H1 (cell line): Measurements from ENCODE around the gene LCN10. TPM values are rescaled to one million over a fixed set of nuclear protein-coding genes. Genes with fewer than 3 reads are reported as not detected.

ENCODE experiments used
- CTCF ChIA-PET: fragments of 300-600 bp; sonication (Branson Sonifier 250); formaldehyde crosslinking; loops from one replicate; lab custom pipeline; 2021; ENCODE audit not compliant: partially characterized antibody; lab: Charles Lee
- POLR2A ChIA-PET: fragments of 300-600 bp; sonication (Branson Sonifier 250); formaldehyde crosslinking; loops from one replicate; lab custom pipeline; 2021; ENCODE audit warnings: inconsistent platforms; ENCODE audit not compliant: partially characterized antibody; lab: Charles Lee
- DNase-seq, 2 experiments: peaks; one replicate each; pipeline versions ENCODE4 v3.0.0 to v3.0.0-alpha.2; 2010 to 2022; ENCODE audit warnings: low spot score in 2 of 2, low read depth in 1 of 2, mixed read lengths in 1 of 2
- FAIRE-seq: peaks from 2 replicates; lab custom pipeline; 2011; peaks lifted over from hg19 to GRCh38; lab: Jason Lieb, UNC
- H2AFZ ChIP-seq: 2 replicates; pipeline ENCODE4 v1.8.1; 2012; ENCODE audit warnings: low read length, inconsistent platforms
- H2AK5ac ChIP-seq: 2 replicates; pipeline ENCODE4 v1.6.1; 2013; ENCODE audit warnings: low read depth, low read length
- H2BK120ac ChIP-seq: replicated peaks from 2 replicates; pipeline ENCODE3; 2013; ENCODE audit warnings: low read depth, low read length, inconsistent platforms
- H2BK12ac ChIP-seq: 2 replicates; pipeline ENCODE4 v1.6.1; 2013; ENCODE audit warnings: low read depth, low read length
- H2BK15ac ChIP-seq: 2 replicates; pipeline ENCODE4 v1.6.1; 2013; ENCODE audit warnings: low read length
- H2BK20ac ChIP-seq: 2 replicates; pipeline ENCODE4 v1.6.1; 2013; ENCODE audit warnings: low read length
- H2BK5ac ChIP-seq: 2 replicates; pipeline ENCODE4 v1.6.1; 2013; ENCODE audit warnings: low read depth, low read length
- H3K14ac ChIP-seq: 2 replicates; pipeline ENCODE4 v1.6.1; 2013; ENCODE audit warnings: inconsistent platforms; ENCODE audit not compliant: insufficient read length
- H3K18ac ChIP-seq: 2 replicates; pipeline ENCODE4 v1.6.1; 2013; ENCODE audit warnings: low read length; ENCODE audit errors: extremely low read depth
- H3K23ac ChIP-seq: 2 replicates; pipeline ENCODE4 v1.6.1; 2013; ENCODE audit warnings: inconsistent platforms; ENCODE audit not compliant: insufficient read length
- H3K23me2 ChIP-seq: 2 replicates; pipeline ENCODE4 v1.6.1; 2013; ENCODE audit warnings: low read depth, low read length
- H3K27ac ChIP-seq: 2 replicates; pipeline ENCODE4 v1.6.1; 2011; ENCODE audit warnings: low read depth, low read length, inconsistent platforms
- H3K27me3 ChIP-seq, 4 experiments: replicated peaks in 1 of 4; 1 replicate in 1 of 4; 2 replicates in 3 of 4; pipeline versions ENCODE4 v1.6.1 to v1.8.1; 2011 to 2013; ENCODE audit warnings: low read length in 3 of 4, mild to moderate bottlenecking in 3 of 4, inconsistent platforms in 2 of 4, mixed read lengths in 2 of 4, moderate library complexity in 1 of 4; ENCODE audit not compliant: control insufficient read depth in 3 of 4, insufficient read depth in 3 of 4; ENCODE audit errors: extremely low read depth in 1 of 4
- H3K36me3 ChIP-seq, 4 experiments: 2 replicates each; pipeline versions ENCODE4 v1.6.1 to v1.8.1; 2011 to 2013; ENCODE audit warnings: mild to moderate bottlenecking in 4 of 4, low read length in 3 of 4, moderate library complexity in 2 of 4, control low read depth in 1 of 4, inconsistent platforms in 1 of 4; ENCODE audit not compliant: insufficient read depth in 4 of 4, control insufficient read depth in 2 of 4
- H3K4ac ChIP-seq: replicated peaks from 2 replicates; pipeline ENCODE3; 2013; ENCODE audit warnings: low read length, low read depth, mixed read lengths, inconsistent platforms; ENCODE audit not compliant: insufficient read length
- H3K4me1 ChIP-seq, 4 experiments: replicated peaks in 1 of 4; 1 replicate in 1 of 4; 2 replicates in 3 of 4; pipeline versions ENCODE4 v1.6.1 to v1.8.1; 2011 to 2013; ENCODE audit warnings: low read length in 3 of 4, inconsistent platforms in 2 of 4, mixed read lengths in 1 of 4; ENCODE audit not compliant: insufficient read depth in 4 of 4, control insufficient read depth in 3 of 4
- H3K4me2 ChIP-seq, 2 experiments: 2 replicates each; pipeline versions ENCODE4 v1.6.1 to v1.8.1; 2011 to 2013; ENCODE audit warnings: low read depth in 2 of 2, low read length in 2 of 2, control low read depth in 1 of 2, inconsistent platforms in 1 of 2, mild to moderate bottlenecking in 1 of 2; ENCODE audit not compliant: insufficient read depth in 1 of 2
- H3K4me3 ChIP-seq, 4 experiments: fragments of 200-600, 300-600 bp in 1 of 4; sonication (generic), shearing (Covaris generic), sonication (Bioruptor Twin) in 1 of 4; 2 replicates each; pipeline versions ENCODE4 v1.5.1 to v1.8.1; 2011 to 2016; ENCODE audit warnings: low read length in 4 of 4, low read depth in 3 of 4, control low read depth in 2 of 4, inconsistent platforms in 2 of 4, mild to moderate bottlenecking in 2 of 4, mixed read lengths in 1 of 4, moderate library complexity in 1 of 4; ENCODE audit not compliant: insufficient read depth in 2 of 4; ENCODE audit errors: extremely low read depth in 1 of 4
- H3K56ac ChIP-seq: replicated peaks from 2 replicates; pipeline ENCODE3; 2013; ENCODE audit warnings: low read depth, mild to moderate bottlenecking, mixed read lengths, low read length, inconsistent platforms; ENCODE audit not compliant: insufficient read length
- H3K79me1 ChIP-seq: 2 replicates; pipeline ENCODE4 v1.6.1; 2013; ENCODE audit warnings: low read depth, low read length, control low read depth
- H3K79me2 ChIP-seq, 2 experiments: 2 replicates each; pipeline versions ENCODE4 v1.6.1 to v1.8.1; 2012 to 2013; ENCODE audit warnings: low read length in 2 of 2, mild to moderate bottlenecking in 2 of 2, inconsistent platforms in 1 of 2; ENCODE audit not compliant: insufficient read depth in 2 of 2, control insufficient read depth in 1 of 2
- H3K9ac ChIP-seq, 4 experiments: replicated peaks in 1 of 4; 1 replicate in 1 of 4; 2 replicates in 3 of 4; pipeline versions ENCODE4 v1.6.1 to v1.8.1; 2011 to 2013; ENCODE audit warnings: low read depth in 3 of 4, low read length in 3 of 4, control low read depth in 2 of 4, mild to moderate bottlenecking in 2 of 4, moderate library complexity in 2 of 4, inconsistent platforms in 1 of 4; ENCODE audit errors: extremely low read depth in 1 of 4
- H3K9me3 ChIP-seq, 2 experiments: 2 replicates each; pipeline versions ENCODE4 v1.6.1 to v1.8.1; 2012 to 2013; ENCODE audit warnings: mild to moderate bottlenecking in 2 of 2, moderate library complexity in 2 of 2, control low read depth in 1 of 2, inconsistent platforms in 1 of 2, low read depth in 1 of 2, low read length in 1 of 2, mixed read lengths in 1 of 2; ENCODE audit not compliant: insufficient read depth in 2 of 2
- H4K20me1 ChIP-seq, 2 experiments: replicated peaks in 1 of 2; 2 replicates each; pipeline versions ENCODE3 to v1.8.1; 2011 to 2013; ENCODE audit warnings: inconsistent platforms in 2 of 2, low read length in 2 of 2, mild to moderate bottlenecking in 1 of 2; ENCODE audit not compliant: insufficient read depth in 2 of 2, control insufficient read depth in 1 of 2
- H4K5ac ChIP-seq: 2 replicates; pipeline ENCODE4 v1.6.1; 2013; ENCODE audit warnings: low read length, low read depth, mixed read lengths, inconsistent platforms; ENCODE audit not compliant: insufficient read length
- H4K8ac ChIP-seq: 2 replicates; pipeline ENCODE4 v1.8.0; 2013; ENCODE audit warnings: mild to moderate bottlenecking, moderate library complexity, low read length, inconsistent platforms; ENCODE audit not compliant: insufficient read depth; ENCODE audit errors: extremely low read depth
- H4K91ac ChIP-seq: replicated peaks from 2 replicates; pipeline ENCODE3; 2013; ENCODE audit warnings: low read length, mixed read lengths, inconsistent platforms; ENCODE audit not compliant: insufficient read length
- ASH2L ChIP-seq: fragments of 200-600, 300-600 bp; sonication (generic); IDR thresholded peaks from one replicate; pipeline ENCODE4 v1.7.1; 2017; ENCODE audit warnings: low read length
- CTCF ChIP-seq, 3 experiments: IDR thresholded peaks; 1 replicate in 2 of 3; 2 replicates in 1 of 3; pipeline versions ENCODE4 v1.5.1 to v1.6.1; 2011; ENCODE audit warnings: low read length in 3 of 3, mild to moderate bottlenecking in 3 of 3, inconsistent platforms in 2 of 3, low read depth in 1 of 3, moderate library complexity in 1 of 3; ENCODE audit not compliant: insufficient read depth in 1 of 3; ENCODE audit errors: control extremely low read depth in 1 of 3
- RNF2 ChIP-seq: fragments of 200-900, 300-1000 bp; sonication (generic); IDR thresholded peaks from 2 replicates; pipeline ENCODE4 v1.7.1; 2016; ENCODE audit warnings: borderline replicate concordance, low read depth, mild to moderate bottlenecking, antibody characterized with exemption, low read length; ENCODE audit not compliant: poor library complexity, severe bottlenecking; ENCODE audit errors: missing control alignments
- ZNF274 ChIP-seq: IDR thresholded peaks from 2 replicates; pipeline ENCODE4 v1.7.0; 2012; ENCODE audit warnings: low read length, borderline replicate concordance; ENCODE audit errors: extremely low read depth
- WGBS, 2 experiments: shearing (Covaris generic) in 1 of 2; methylation state at CpG; one replicate each; pipeline versions ENCODE4 v1.1.6 to v1.1.7; 2013 to 2015; ENCODE audit warnings: low lambda C conversion rate in 2 of 2, mixed read lengths in 2 of 2, inconsistent platforms in 1 of 2, low coverage in 1 of 2, missing lambda C conversion rate in 1 of 2; ENCODE audit not compliant: insufficient replicate concordance in 2 of 2, insufficient coverage in 1 of 2, insufficient read length in 1 of 2; ENCODE audit errors: extremely low coverage in 1 of 2, missing lambda C conversion rate in 1 of 2; 5-methylcytosine and 5-hydroxymethylcytosine counted together
- polyA plus RNA-seq, 7 experiments: library from polyadenylated mRNA; depleted of rRNA in 3 of 7; stranded (reverse) in 5 of 7; unstranded in 2 of 7; fragments of >200 nt in 5 of 7; fragments of 200-250 nt in 2 of 7; gene quantifications; 1 replicate in 5 of 7; 2 replicates in 1 of 7; 4 replicates in 1 of 7; pipeline versions ENCODE4 v1.2.1 to v1.2.3, GENCODE V29; 2011 to 2013; ENCODE audit warnings: missing spikeins in 2 of 7, mixed read lengths in 2 of 7
- total RNA-seq: library from RNA; stranded (reverse); fragmentation: NEBNext Ultra II Directional; extraction: Animal tissue kit (Norgen Biotek cat#: 25700); gene quantifications from 2 replicates; pipeline ENCODE4 v1.2.1, GENCODE V29; 2021

The LCN10 gene
- total and polyA plus RNA-seq, 2 of the 8 experiments (the other 6 are each of a cell fraction or from before 2014, with no cell fraction given) = 2.6 to 2.8 TPM

GRCh38 chr9:136779808-136780207 is 37.1 kb upstream of the LCN10 start:
- H4K8ac ChIP-seq = no peak overlapping the region
- no peaks in the 10 kb centered on the region; a peak in 1 of 4 replicates for H3K9me3 ChIP-seq
- peaks cover 0 to 4% (median 1%) of the 10 kb centered on the region in 4 experiments; a peak in 3 of 7 replicates for H3K27me3 ChIP-seq
- H4K20me1 ChIP-seq = no peaks in the 10 kb centered on the region
- no peak overlapping the region for H2BK15ac ChIP-seq
- no peaks in the 10 kb centered on the region for H3K23me2 ChIP-seq
- H3K79me2 ChIP-seq = no peaks in the 10 kb centered on the region
- no peak overlapping the region for H4K91ac ChIP-seq
- 90% methylated on average over 5 of the region's 5 CpGs; no CpG with 5 or more reads in 1 of the 2 experiments for WGBS, 2 experiments
- no peak overlapping the region for H3K56ac ChIP-seq
- H3K36me3 ChIP-seq = no peaks in the 10 kb centered on the region
- H3K14ac ChIP-seq = no peak overlapping the region
- no peaks in the 10 kb centered on the region for H3K79me1 ChIP-seq
- H2BK12ac ChIP-seq = no peak overlapping the region
- no peak overlapping the region for H2BK5ac ChIP-seq
- H2AFZ ChIP-seq = no peak overlapping the region
- no peak overlapping the region for H2AK5ac ChIP-seq
- no peak overlapping the region for H2BK20ac ChIP-seq
- no peak overlapping the region for H2BK120ac ChIP-seq
- no peak for DNase-seq
- H3K4me1 ChIP-seq = no peaks in the 10 kb centered on the region
- H3K4me2 ChIP-seq = no peak overlapping the region
- H3K4me3 ChIP-seq = no peak overlapping the region
- TF ChIP-seq ASH2L (no peak), ZNF274 (no peak), RNF2 (no peak), CTCF (IDR thresholded peaks at IDR 0.05; ENCODE audit: control extremely low read depth in 1 of 3, insufficient read depth in 1 of 3, low read depth in 1 of 3, low read length in 3 of 3) (peak in 1 of 3 experiments; percentile 15; a peak in 1 of 4 replicates)
- TF ChIP-seq, all 59 proteins: peak for 1
- H3K27ac ChIP-seq = no peak overlapping the region
- no peak overlapping the region for H3K23ac ChIP-seq
- no peak overlapping the region for H3K4ac ChIP-seq
- no peak overlapping the region for H3K9ac ChIP-seq
- ChIA-PET POLR2A (interaction anchor here (0.6 kb wide), 1 partner anchor 36 kb away, joined by 3 read pairs; no protein-coding TSS in a partner anchor), CTCF (interaction anchor here (0.6 to 8.0 kb wide), 7 partner anchors 9 to 456 kb away, joined by 3 to 88 read pairs (median 3); partner anchors contain the start of genes LCN15 and LCN8)
- no peak for FAIRE-seq
- no peak overlapping the region for H3K18ac ChIP-seq
- H4K5ac ChIP-seq = no peak overlapping the region
